ENCODE data around the gene NCAPH2. TPM values are rescaled to one million over a fixed set of nuclear protein-coding genes. Genes with fewer than 3 reads are reported as not detected.

The NCAPH2 gene
- total RNA-seq, 4 donors from 2014 or later = 40.7 to 54.3 (median 41.5) TPM

GRCh38 chr22:50497093-50497492 is 10.9 kb upstream of the NCAPH2 start:
- TF ChIP-seq POLR2A (IDR thresholded peaks at IDR 0.05) (no peak), CTCF (IDR thresholded peaks at IDR 0.05) (no peak)
- intact Hi-C loops (cut with DNase I; ENCODE audit: low total_unique reads) = no loop called here
- H3K4me3 ChIP-seq (ENCODE audit: low read depth, poor library complexity, severe bottlenecking) = no peak overlapping the region
- WGBS, 2 donors = 81 to 82% methylated on average over 6 of the region's 6 CpGs
- DNase-seq (ENCODE audit: low spot score in 2 of 2) = no peak

GRCh38 chr22:50498322-50498890 is 9.6 kb upstream of the NCAPH2 start:
- TF ChIP-seq CTCF (IDR thresholded peaks at IDR 0.05) (no peak), POLR2A (IDR thresholded peaks at IDR 0.05) (no peak)
- intact Hi-C loops (cut with DNase I; ENCODE audit: low total_unique reads) = no loop called here
- DNase-seq (ENCODE audit: low spot score in 2 of 2) = peak; percentile 50 to 92
- no peak overlapping the region for H3K4me3 ChIP-seq (ENCODE audit: low read depth, poor library complexity, severe bottlenecking)
- WGBS, 2 donors = 15 to 23% methylated on average over 13 of the region's 13 CpGs

GRCh38 chr22:50500452-50500851 is 7.6 kb upstream of the NCAPH2 start:
- WGBS, 2 donors = 90 to 91% methylated on average over 12 of the region's 12 CpGs
- H3K4me3 ChIP-seq (ENCODE audit: low read depth, poor library complexity, severe bottlenecking) = no peak overlapping the region
- no peak for DNase-seq (ENCODE audit: low spot score in 2 of 2)
- intact Hi-C loops (cut with DNase I; ENCODE audit: low total_unique reads) = no loop called here
- no peak for TF ChIP-seq CTCF (IDR thresholded peaks at IDR 0.05)
- TF ChIP-seq POLR2A (IDR thresholded peaks at IDR 0.05) = no peak

- no peak for DNase-seq (ENCODE audit: low spot score in 2 of 2)
- intact Hi-C loops (cut with DNase I; ENCODE audit: low total_unique reads) = no loop called here
- no peak overlapping the region for H3K4me3 ChIP-seq (ENCODE audit: low read depth, poor library complexity, severe bottlenecking)
- WGBS, 2 donors = 89 to 90% methylated on average over 6 of the region's 6 CpGs
- TF ChIP-seq CTCF (IDR thresholded peaks at IDR 0.05) = no peak
- no peak for TF ChIP-seq POLR2A (IDR thresholded peaks at IDR 0.05)
These were observed 5.9 kb upstream of the NCAPH2 start for GRCh38 chr22:50502096-50502495.

GRCh38 chr22:50502628-50503474 is 5.2 kb upstream of the NCAPH2 start:
- TF ChIP-seq POLR2A (IDR thresholded peaks at IDR 0.05) = no peak
- no peak for TF ChIP-seq CTCF (IDR thresholded peaks at IDR 0.05)
- H3K4me3 ChIP-seq (ENCODE audit: low read depth, poor library complexity, severe bottlenecking) = no peak overlapping the region
- 85 to 86% methylated on average over 16 to 23 of the region's 24 CpGs for WGBS, 2 donors
- DNase-seq (ENCODE audit: low spot score in 2 of 2) = no peak
- intact Hi-C loops (cut with DNase I; ENCODE audit: low total_unique reads) = no loop called here
